Esophagus mucosa (tissue), 1 donor: Measurements from ENCODE around the gene INTS6L. TPM values are rescaled to one million over a fixed set of nuclear protein-coding genes. Genes with fewer than 3 reads are reported as not detected.

Experiments used
- ATAC-seq: fragments of 200-7000 bp; cut with Tn5 transposase; one replicate; pipeline ENCODE4 v1.9.1; 2020
- total RNA-seq: library from RNA; stranded (reverse); gene quantifications from one replicate; pipeline ENCODE4 v1.2.4, GENCODE V29; 2023
- donor health status: DM: yes; HTN: yes; CAD: no.

INTS6L gene, protein sequence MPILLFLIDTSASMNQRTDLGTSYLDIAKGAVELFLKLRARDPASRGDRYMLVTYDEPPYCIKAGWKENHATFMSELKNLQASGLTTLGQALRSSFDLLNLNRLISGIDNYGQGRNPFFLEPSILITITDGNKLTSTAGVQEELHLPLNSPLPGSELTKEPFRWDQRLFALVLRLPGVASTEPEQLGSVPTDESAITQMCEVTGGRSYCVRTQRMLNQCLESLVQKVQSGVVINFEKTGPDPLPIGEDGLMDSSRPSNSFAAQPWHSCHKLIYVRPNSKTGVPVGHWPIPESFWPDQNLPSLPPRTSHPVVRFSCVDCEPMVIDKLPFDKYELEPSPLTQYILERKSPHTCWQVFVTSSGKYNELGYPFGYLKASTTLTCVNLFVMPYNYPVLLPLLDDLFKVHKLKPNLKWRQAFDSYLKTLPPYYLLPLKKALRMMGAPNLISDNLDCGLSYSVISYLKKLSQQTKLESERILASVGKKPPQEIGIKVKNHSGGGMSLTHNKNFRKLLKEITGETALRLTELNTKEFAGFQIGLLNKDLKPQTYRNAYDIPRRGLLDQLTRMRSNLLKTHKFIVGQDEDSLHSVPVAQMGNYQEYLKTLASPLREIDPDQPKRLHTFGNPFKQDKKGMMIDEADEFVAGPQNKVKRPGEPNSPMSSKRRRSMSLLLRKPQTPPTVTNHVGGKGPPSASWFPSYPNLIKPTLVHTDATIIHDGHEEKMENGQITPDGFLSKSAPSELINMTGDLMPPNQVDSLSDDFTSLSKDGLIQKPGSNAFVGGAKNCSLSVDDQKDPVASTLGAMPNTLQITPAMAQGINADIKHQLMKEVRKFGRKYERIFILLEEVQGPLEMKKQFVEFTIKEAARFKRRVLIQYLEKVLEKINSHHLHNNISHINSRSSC
- 5.3 TPM for total RNA-seq

DNA sequence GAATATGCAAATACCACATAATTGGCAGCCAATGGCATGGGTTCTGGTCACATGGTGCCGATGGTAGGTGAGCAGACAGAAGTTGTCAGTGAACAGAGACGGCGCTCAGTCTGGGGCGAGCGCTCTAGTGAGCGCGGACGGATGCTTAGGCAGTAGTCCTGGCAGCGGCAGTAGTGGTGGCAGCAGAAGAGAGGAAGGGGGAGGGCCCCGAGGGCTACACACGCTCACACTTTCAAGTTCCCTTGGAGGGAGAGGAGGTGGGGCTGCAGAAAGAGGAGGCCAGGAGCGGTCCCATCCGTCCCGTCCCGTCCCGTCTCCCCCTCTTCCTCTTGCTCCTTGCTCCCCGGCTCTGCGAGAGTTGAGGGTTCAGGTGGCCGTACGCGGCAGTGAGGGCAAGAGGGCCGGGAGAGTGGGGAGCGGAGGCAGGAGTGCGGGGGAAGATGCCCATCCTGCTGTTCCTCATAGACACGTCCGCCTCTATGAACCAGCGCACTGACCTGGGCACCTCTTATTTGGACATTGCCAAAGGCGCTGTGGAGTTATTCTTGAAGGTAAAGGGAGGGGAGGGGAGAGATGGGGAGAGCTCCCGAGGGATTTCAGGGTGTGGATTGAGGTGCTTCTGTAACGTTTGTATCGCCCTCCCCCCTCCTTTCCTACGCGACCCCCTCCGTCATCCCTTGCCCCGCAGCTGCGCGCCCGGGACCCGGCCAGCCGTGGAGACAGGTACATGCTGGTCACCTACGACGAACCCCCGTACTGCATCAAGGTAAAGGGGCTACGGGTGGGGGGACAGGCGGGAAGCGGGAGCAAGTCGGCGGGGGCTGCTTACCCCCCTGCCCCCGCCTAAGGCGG is at the start of gene INTS6L:
INTS6L (plus strand) TSS at position 108 of the 852 bp plus-strand sequence; CDS start at position 441, 333 bp downstream.
- peak; percentile 94 for ATAC-seq

DNA sequence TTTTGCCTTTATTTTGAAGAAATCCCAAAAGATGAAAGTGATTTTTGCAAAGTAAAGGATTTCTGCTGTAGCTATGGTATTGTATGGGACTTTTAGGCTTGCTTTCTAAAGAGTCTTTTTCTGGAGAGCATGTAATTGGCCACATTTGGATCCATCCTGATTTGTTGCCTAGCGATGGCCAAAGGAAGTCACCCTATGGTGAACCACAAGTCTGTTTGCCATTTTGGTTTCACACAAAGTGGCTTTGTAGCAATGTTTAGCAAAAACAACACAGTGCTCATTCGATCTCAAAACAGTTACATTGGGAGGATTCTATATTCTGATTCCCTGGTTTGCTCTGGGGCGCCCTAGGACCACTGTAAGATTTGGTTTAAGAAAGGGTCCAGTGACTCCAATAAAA is 44.1 kb upstream of the INTS6L start:
- ATAC-seq = no peak

DNA sequence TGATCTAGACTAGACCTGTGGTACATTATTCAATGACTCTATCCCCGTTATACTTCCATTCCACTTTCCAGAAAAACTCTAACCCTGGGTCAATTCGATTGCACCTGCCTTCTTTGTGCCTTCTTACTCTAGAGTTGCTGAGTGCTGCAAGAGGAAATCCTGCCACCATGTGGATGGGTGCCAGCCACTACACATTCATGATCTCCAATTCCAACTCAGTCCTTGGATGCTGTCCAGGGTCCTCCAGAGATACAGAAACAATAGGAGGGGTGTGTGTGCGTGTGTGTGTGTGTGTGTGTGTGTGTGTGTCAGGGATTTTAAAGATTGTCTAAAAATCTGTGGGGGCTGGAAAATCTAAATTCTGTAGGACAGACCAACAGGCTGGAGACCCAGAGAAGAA is 42.9 kb upstream of the INTS6L start:
- peak; percentile 62 for ATAC-seq

DNA sequence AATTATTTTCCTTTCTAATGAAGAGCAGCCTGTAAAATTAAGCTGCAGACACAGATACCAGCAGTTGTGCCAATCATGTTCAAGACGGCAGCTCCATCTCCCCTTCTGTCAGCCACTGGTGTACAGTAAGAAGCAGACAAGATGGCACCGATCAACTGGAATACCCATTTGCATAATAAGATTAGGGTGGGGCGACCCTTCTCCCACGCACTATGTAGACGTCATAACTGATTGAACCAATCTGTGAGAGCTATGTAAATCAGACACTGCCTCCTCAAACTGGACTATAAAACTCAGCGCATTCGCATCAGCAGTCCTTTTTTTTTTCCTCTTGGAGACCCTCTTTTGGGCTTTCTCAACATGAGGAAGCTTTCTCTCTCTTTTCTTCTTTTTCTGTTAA is 40.4 kb upstream of the INTS6L start:
- ATAC-seq = no peak

DNA sequence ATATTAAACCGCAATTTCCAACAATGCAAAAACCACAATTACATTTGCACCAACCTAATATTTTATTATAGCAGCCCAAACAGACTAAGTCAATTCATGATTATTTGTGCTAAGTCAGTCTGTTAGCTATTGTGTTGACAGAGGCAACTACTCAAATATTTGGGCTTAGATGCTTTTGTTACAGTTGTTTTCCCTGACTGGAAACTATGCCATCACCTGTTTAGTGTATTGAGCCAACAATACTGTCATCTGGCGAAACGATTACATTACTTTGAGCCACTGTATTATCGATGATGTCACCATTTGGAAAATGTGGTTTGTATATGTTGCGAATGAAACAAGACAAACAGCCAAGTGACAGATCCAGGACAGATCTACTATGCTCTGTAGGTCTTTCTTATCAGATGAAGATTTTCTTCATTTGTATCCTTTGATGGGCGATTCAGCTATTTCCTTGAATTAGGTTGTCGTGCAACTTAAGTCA is 38.7 kb upstream of the INTS6L start:
- ATAC-seq = no peak

DNA sequence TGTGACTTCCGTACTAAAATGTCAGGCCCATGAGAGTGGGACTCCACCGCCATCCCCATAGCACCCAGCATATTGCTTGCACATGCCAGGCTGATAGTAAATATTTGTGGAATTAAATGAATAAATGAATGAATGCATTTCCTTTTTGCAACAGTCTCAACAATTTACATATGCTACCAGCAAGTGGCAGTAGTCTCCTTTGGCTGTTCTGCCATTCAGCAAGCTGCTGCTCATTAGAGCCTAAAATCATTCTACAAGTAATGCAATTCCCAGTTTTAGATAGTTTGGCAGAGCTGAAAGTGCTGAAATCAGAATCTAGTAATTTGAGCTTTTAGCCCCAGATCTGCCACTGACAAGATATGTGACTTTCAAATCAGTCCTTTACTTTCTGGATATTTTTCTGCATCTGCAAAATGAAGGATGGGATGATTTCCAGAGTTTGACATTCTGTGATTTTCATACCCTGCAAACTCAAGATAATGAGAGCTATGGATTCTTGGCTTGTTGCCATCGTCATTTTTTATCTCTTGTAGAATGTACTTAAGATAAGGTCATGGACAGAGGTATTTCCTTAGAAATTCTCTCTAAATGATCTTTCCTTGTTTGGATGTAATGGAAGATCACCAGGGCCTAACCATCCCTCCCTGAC is 35.7 kb upstream of the INTS6L start:
- no peak for ATAC-seq

DNA sequence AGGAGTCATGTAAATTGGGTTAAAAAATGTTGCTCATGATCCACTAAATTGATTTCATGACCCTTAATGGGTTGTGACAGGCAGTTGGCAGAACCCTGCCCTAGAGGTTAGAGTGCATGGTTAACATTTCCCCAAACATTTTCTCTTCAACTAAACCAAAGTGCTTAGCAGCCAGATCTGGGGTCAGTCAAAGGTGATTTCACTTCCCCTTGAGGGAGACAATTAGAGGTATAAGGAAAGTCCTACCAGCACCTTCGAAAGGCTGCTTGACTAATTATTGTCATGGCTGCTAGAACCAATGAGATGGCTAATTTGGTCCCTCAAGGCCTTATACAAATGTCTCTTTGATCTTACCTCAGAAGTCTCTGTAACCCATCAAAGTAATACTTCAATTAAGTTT is 30.9 kb upstream of the INTS6L start:
- ATAC-seq = no peak

DNA sequence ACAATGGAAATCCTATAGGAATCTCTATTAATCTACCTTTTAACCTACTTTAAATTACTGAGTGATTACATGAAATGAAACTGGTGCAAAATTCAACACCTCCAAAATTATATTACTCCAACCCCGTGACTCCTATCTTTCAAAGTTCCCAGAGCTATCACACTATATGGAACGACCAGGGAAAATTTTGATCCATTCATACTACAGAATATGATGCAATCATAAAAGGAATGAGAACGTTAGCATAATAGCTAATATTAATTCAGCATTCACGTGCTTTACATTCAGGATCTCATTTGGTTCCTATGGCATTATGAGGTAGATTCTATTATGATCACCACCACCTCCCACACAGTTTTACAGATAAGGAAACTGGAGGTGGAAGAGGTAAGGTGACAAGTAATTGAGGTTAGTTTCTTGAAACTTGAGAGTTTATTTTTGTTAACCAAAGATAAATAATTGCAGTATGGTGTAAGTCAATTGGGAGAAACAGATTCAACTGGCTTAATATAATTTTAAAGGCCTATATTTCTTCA is 29.4 kb upstream of the INTS6L start:
- ATAC-seq = no peak

DNA sequence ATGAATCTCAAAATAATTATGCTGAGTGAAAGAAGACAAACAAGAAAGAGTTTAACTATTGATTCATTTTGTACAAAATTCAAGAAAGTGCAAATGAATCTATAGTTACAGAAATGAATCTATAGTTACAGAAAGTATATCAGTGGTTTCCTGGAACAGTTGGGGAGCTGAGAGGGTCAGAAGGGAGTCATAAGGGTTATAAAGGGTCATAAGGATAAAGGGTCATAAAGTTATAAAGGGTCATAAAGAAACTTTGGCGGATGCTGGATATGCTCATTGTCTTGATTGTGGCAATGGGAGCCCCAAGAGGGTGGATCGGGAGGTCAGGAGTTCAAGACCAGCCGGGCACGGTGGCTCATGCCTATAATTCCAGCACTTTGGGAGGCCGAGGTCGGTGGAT is 26.0 kb upstream of the INTS6L start:
- ATAC-seq = no peak

DNA sequence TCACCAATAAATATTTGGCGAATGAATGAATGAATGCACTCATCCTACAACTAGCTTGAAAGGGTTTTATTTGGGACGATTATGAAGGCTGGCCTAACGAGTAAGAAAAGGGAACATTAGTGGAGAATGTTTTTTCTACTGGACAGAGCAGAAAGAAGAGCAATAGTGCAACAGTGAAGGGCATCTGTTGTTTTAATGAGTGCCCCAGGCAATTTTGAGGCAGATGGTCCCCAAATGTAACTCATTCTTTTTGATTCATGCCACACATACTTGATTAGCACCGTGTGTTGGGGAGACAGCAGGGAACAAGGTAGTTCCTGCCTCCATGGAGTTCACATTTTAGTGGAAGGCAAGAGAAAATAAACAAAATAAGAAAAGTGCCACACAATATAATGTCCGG is 22.7 kb upstream of the INTS6L start:
- no peak for ATAC-seq

DNA sequence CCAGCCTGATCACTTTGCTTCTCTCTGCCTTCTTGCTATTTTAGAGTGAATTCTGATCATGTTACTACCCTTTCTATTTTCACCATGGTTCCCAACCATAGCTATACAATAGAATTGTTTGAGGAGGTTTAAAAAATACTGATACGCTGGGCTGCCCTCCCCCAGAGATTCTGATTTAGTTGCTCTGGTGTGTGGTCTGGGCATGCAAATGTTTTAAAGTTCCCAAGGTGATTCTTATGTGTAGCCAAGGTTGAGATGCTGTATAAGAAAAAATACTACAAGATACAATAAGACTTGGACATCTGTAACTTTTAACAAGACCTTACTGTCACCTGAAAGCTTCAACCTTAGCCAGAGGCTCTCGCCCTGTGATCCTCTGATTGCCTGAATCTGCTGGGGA is 22.2 kb upstream of the INTS6L start:
- ATAC-seq = no peak

DNA sequence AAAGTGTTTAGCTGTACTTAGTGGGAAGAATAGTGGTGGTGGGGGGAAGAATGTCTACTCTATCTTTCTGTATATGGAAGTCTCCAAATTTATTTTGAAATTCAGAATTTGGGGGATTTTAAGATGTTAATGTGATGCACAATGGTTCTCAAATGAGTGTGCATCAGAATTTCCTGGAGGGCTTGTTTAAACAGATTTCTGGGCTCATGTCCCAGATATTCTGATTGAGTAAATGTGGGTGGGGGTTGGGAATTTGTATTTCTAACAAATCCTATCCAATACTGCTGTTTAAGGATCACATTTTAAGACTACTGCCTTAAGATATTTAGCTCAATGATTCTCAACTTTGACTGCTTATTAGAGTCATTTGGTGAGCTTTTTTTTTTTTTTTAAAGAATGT is 15.1 kb upstream of the INTS6L start:
- ATAC-seq = no peak

DNA sequence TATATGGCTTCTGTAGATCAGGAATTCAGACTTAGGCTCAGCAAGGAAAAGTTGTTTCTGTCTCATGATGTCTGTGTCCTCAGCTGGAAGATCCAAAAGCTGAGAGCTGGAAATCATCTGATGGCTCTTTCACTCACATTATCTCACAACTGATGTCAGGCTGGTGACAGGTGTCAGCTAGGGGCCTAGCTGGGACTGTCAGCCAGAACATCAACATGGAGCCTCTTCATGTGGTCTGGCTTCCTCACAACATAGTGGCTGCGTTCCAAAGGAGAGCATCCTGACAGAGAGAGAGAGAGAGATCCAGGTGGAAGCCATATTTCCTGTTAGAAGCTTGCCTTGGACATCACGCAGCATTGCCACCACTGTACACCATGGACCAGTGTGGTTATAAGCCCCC is 10.6 kb upstream of the INTS6L start:
- no peak for ATAC-seq

DNA sequence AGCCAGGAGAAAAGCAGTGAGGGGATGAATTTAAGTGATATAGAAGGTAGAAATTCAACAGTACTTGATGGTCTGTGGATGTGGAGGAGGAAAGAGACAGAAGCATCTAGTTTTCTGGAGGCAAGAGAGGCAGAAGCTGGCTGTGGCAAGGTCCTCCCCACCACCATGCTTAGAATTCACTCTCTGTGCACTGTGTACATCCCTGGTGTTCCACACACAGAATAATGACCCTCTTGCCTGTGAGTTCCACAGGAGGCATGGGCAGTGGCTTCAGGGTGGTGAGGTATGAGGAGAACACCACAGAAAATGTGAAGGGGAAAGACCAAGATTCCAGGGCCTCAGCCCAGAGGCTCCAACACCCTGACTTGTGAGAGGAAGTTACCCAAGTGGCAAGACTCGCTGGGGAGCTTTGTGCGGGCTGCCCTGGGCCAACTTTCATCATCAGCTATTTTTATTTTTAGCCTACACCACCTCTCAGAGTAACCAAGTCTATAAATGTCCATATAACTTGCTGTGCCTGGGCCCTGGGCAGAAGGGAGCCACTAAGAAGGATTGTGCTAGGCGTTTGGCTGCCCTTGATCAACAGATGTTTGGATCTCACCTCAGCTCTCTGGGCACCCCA is 7.8 kb upstream of the INTS6L start:
- no peak for ATAC-seq

DNA sequence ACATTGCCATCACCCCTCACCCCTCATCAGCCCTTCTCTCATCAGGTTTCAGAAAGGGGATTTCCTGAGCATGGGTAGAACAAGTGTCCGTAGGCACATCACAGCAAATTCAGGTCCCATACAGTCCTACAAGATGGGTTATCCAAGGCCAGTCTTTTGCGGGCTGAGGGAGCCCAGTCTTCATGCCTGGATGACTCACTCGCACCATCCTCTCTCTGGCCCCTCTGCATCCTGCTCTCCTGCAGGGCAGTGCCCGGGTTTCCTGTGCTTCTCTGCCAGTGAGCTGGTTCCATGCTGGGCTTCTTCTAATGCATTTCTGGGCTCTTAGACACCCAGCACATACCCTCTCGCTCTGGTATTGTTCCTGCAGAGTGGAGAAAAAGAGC is 7.3 kb upstream of the INTS6L start:
- ATAC-seq = peak; percentile 39

DNA sequence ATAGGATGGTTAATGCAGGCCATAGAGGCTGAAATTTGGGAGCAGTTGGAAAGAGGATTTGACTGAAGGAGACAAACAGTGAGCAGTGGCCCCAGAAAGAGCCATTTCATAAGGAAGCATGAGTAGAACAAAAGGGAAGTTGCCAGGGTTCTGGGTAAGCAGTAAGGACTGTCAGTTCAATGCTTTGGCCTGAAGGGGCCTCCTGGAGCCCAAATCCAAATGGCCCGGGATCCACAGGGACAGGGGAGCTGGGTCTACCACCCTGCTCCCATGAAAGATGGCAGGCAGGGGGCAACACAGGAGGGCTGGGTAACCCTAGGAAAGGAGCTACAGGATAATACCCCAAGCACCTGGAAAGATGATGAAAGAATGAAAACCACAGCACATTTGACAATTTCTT is 4.1 kb upstream of the INTS6L start:
- no peak for ATAC-seq

DNA sequence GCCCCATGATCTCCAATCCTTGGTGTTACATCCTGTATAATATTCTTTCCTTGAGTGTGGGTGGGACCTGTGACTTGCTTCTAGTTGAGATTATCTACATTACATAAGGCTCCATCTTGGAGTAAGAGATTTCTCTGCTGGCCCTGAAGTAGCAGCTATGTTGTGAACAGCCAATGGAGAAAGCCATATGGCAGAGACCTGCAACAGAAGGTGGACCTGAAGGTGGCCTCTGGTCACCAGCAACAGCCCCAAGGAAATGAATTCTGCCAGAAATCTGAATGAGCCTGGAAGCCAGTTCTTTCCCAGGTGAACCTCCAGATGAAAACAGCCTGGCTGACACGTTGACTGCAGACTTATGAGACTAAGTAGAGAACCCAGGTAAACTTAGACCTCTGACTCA is 2.3 kb upstream of the INTS6L start:
- no peak for ATAC-seq

DNA sequence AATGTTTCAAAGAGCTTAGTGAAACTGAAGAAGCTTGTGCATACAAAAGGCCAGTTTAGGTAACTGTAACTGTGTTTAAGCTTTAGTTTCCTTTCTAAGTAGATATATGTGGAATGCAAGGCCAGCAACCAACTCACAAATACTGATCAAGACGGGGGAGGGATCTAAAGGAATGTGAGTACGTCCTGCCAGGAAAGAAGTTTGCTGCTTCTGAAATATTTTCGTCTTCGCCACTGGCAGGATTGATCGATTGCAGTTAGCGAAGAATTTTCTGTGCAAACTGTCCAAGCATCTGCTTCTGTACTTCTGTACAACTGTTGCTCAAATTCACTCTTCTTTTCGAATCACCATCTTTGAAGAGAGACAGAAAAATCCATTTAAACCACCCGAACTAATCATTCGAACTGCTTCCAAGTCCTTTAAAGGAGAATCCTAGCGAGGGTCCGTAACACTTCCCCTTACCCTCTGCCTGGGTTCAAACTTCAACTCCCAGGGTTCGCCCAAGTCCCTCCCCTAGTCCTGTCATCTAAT is 373 bp upstream of the INTS6L start:
- ATAC-seq = no peak

DNA sequence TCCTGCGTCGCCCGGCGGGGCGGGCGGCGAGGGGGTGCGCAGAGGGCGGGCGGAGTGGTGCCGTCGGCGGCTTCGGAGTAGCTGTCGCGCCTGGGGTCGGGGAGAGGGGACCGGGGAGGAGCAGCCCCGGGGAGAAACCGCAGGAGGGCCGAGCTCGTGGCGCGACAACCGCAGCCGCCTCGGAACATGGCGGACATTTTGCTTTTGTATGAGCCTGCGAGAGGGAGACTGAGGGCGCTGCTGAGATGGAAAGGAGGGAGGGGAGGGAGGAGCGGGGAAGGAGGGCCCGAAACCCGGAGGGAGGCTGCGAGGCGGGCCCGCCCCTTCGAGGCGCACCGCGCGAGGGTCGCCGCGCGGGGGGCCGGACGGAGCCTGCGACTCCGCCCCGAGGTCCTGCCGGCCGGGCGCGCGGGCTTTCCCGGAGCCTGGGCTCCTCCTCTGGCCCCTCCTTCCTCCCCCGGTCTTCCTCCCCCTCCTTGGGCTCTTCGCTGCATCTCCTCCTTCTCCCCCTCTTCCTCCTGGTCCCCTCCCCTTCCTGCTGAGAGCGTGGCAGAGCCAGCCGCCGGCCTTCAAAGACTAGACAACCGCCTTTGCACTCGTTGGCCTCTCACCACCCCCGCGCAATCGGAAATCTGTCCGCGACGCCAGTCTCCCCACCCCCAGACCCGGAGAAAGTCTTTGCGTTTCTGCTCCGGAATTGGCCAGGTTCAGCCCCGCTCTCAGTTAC is 1.1 kb downstream of the INTS6L start:
- ATAC-seq = peak; percentile 92

DNA sequence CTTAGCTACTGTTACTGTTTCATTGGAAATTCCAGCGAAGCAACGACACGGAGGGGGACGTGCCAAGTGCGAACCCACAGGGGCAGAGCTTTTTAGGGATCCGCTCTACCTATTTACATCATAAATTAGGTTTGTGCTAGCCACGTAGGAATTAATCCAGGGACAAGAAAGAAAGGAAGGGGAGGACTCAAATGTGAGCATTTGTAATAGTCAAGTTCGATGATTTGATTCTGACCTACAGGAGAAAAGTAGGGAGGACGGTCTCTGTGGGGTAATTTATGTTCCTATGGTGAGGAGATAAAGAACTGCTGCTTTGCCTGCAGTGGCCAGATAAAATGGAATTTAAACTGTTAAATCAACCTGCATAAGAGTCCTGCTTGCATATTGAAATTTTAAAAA is 1.7 kb downstream of the INTS6L start:
- ATAC-seq = no peak
